Esophagus squamous epithelium (tissue), 4 donors: ENCODE results near the gene MINDY2.

Experiments used
- CTCF ChIP-seq, 6 experiments: fragments of 450-650 bp in 4 of 6; fragments of 200-600 bp in 2 of 6; sonication (generic) in 2 of 6; IDR thresholded peaks; one replicate each; pipeline ENCODE4 v1.5.1; 2016 to 2019; ENCODE audit warnings: antibody characterized with exemption in 6 of 6, mild to moderate bottlenecking in 4 of 6, moderate library complexity in 4 of 6
- POLR2A ChIP-seq, 4 donors: fragments of 450-650 bp; IDR thresholded peaks; one replicate each; pipeline ENCODE4 v1.6.1; 2017; ENCODE audit warnings: antibody characterized with exemption in 4 of 4, mild to moderate bottlenecking in 4 of 4, moderate library complexity in 3 of 4

GRCh38 chr15:58771621-58772250 is 634 bp downstream of the MINDY2 start:
- peak in 1 of 4 donors; percentile 10 for TF ChIP-seq POLR2A (IDR thresholded peaks at IDR 0.05)
- TF ChIP-seq CTCF (IDR thresholded peaks at IDR 0.05), result no peak
